OCI-LY7 (cell line): ENCODE measurements around the gene FKTN. TPM values are rescaled to one million over a fixed set of nuclear protein-coding genes. Genes with fewer than 3 reads are reported as not detected.

Source experiments
- BruUV-seq: library from RNA; stranded (reverse); fragments of 400-500 nt; replicated peaks from 2 replicates; lab custom pipeline; 2021; lab: Mats Ljungman, UMichigan
- CTCF ChIA-PET: fragments of 300-600 bp; sonication (Branson Sonifier 250); formaldehyde crosslinking; loops from one replicate; lab custom pipeline; 2022; ENCODE audit warnings: antibody characterized with exemption; ENCODE audit not compliant: unreplicated experiment; lab: Charles Lee
- POLR2A ChIA-PET: fragments of 300-600 bp; sonication (Branson Sonifier 250); formaldehyde crosslinking; loops from one replicate; lab custom pipeline; 2022; ENCODE audit warnings: antibody characterized with exemption; lab: Charles Lee
- DNase-seq: peaks from one replicate; pipeline ENCODE4 v3.0.0-alpha.2; 2015; ENCODE audit warnings: low spot score
- H2AFZ ChIP-seq: fragments of 200-600 bp; sonication (generic), shearing (Covaris generic); 2 replicates; pipeline ENCODE4 v1.6.1; 2014; ENCODE audit warnings: mild to moderate bottlenecking, antibody characterized with exemption, low read length, moderate library complexity
- H3K27ac ChIP-seq: fragments of 200-600 bp; sonication (generic); 2 replicates; pipeline ENCODE4 v1.5.1; 2014; ENCODE audit warnings: mixed run types, low read depth, mild to moderate bottlenecking, moderate library complexity, low read length, inconsistent platforms; ENCODE audit not compliant: poor library complexity, severe bottlenecking
- H3K36me3 ChIP-seq: fragments of 200-600 bp; sonication (generic); 2 replicates; pipeline ENCODE4 v1.6.1; 2014; ENCODE audit warnings: mild to moderate bottlenecking, antibody characterized with exemption, low read length, moderate library complexity, mixed read lengths; ENCODE audit not compliant: insufficient read depth
- H3K4me1 ChIP-seq: fragments of 200-600 bp; sonication (generic); 2 replicates; pipeline ENCODE4 v1.5.1; 2014; ENCODE audit warnings: mild to moderate bottlenecking, low read length; ENCODE audit not compliant: insufficient read depth, poor library complexity, severe bottlenecking
- H3K4me2 ChIP-seq: fragments of 200-600 bp; sonication (generic); 2 replicates; pipeline ENCODE4 v1.6.1; 2014; ENCODE audit warnings: mild to moderate bottlenecking, low read length
- H3K4me3 ChIP-seq: fragments of 200-600 bp; sonication (generic); 2 replicates; pipeline ENCODE4 v1.5.1; 2014; ENCODE audit warnings: mild to moderate bottlenecking, low read depth, low read length; ENCODE audit not compliant: poor library complexity, severe bottlenecking
- H3K79me2 ChIP-seq: fragments of 200-600 bp; sonication (generic); 2 replicates; pipeline ENCODE4 v1.6.1; 2016; ENCODE audit warnings: low read depth, mild to moderate bottlenecking, low read length, moderate library complexity, mixed read lengths; ENCODE audit not compliant: insufficient read depth
- H3K9me2 ChIP-seq: fragments of 200-600 bp; sonication (generic); 2 replicates; pipeline ENCODE4 v1.6.1; 2016; ENCODE audit warnings: mild to moderate bottlenecking, low read length, mixed read lengths; ENCODE audit not compliant: insufficient read depth
- H3K9me3 ChIP-seq: fragments of 200-600 bp; sonication (generic); 2 replicates; pipeline ENCODE4 v1.6.1; 2014; ENCODE audit warnings: mild to moderate bottlenecking, mixed run types, low read length, mixed read lengths
- H4K20me1 ChIP-seq: fragments of 200-600 bp; sonication (generic); 2 replicates; pipeline ENCODE4 v1.6.1; 2014; ENCODE audit warnings: mild to moderate bottlenecking, antibody characterized with exemption, low read length, moderate library complexity, mixed read lengths; ENCODE audit not compliant: insufficient read depth
- CTCF ChIP-seq: fragments of 200-600 bp; sonication (generic); conservative IDR thresholded peaks from 2 replicates; pipeline ENCODE4 v1.5.1; 2014; ENCODE audit warnings: mild to moderate bottlenecking, antibody characterized with exemption, low read length, moderate library complexity, mixed read lengths
- EZH2phosphoT487 ChIP-seq: fragments of 200-600 bp; sonication (generic); IDR thresholded peaks from 2 replicates; pipeline ENCODE4 v1.6.1; 2018; ENCODE audit warnings: low read depth, borderline replicate concordance, mild to moderate bottlenecking, mixed run types, antibody characterized with exemption, low read length, moderate library complexity, mixed read lengths
- intact Hi-C: fragments of 100-400 bp; cut with micrococcal nuclease; formaldehyde crosslinking; loops from one replicate; pipeline ENCODE4 v1.10.0; 2022; ENCODE audit not compliant: unreplicated experiment
- total RNA-seq, 2 experiments: library from RNA; depleted of rRNA in 1 of 2; stranded (reverse); fragments of >200 nt in 1 of 2; shearing (Covaris generic) in 1 of 2; gene quantifications; 2 replicates each; pipeline ENCODE4 v1.2.3, GENCODE V29; 2014 to 2022

FKTN gene
- total RNA-seq, 2 experiments from 2014 or later, result 10.7 to 17.3 TPM

DNA sequence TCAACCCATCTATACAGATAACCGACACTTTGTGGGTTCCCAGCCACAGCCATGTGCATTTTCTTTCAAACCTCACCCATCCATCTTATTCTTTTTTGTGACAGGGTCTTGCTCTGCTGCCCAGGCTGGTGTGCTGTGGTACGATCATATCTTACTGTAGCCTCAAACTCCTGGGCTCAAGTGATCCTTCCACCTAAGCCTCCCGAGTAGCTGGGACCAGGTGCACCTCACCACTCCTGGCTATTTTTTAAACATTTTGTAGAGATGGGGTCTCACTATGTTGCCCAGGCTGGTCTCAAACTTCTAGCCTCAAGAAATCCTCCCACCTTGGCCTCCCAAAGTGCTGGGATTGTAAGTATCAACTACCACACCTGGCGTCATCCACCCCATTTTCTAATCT lies 129.0 kb downstream of the FKTN start:
- no TSS peak for BruUV-seq
- intact Hi-C loops, result no loop called here
- H3K4me1 ChIP-seq, result no peaks in the 10 kb centered on the region
- no peak for DNase-seq
- H3K4me3 ChIP-seq, result no peak overlapping the region
- H3K4me2 ChIP-seq, result no peak overlapping the region
- no peak overlapping the region for H2AFZ ChIP-seq
- ChIA-PET CTCF (no interaction called here), POLR2A (no interaction called here)
- no peak overlapping the region for H3K27ac ChIP-seq
- H3K36me3 ChIP-seq, result no peaks in the 10 kb centered on the region
- H3K9me3 ChIP-seq, result peaks cover 7% of the 10 kb centered on the region; the same call in 1 of the 2 replicates
- no peaks in the 10 kb centered on the region for H4K20me1 ChIP-seq
- H3K79me2 ChIP-seq, result no peaks in the 10 kb centered on the region
- H3K9me2 ChIP-seq, result no peaks in the 10 kb centered on the region
- TF ChIP-seq EZH2phosphoT487, result no peak
- no peak for TF ChIP-seq CTCF

Other genes with a start within 250 kb of the FKTN start
- gene FSD1L, start 110.1 kb upstream of the FKTN start, total RNA-seq (2014; rRNA removed; shearing (Covaris generic)), result 3.1 and 4.4 TPM in 2 replicates
- gene FSD1L, start 110.1 kb upstream of the FKTN start, total RNA-seq (2022), result 7.9 and 8.5 TPM in 2 replicates
- gene TAL2, start 104.3 kb downstream of the FKTN start, total RNA-seq (2014; rRNA removed; shearing (Covaris generic)), result not detected in 2 replicates
- not detected in 2 replicates for gene TAL2, start 104.3 kb downstream of the FKTN start, total RNA-seq (2022)
- 11.9 and 15.9 TPM in 2 replicates for gene TMEM38B, start 136.4 kb downstream of the FKTN start, total RNA-seq (2014; rRNA removed; shearing (Covaris generic))
- gene TMEM38B, start 136.4 kb downstream of the FKTN start, total RNA-seq (2022), result 22.5 and 23.1 TPM in 2 replicates